HEK293T (cell line): ENCODE measurements around the gene MRPL27.

Experiments
- ARNT ChIP-seq: fragments of 450-650 bp; IDR thresholded peaks from 2 replicates; pipeline ENCODE4 v1.6.1; 2017; ENCODE audit warnings: mild to moderate bottlenecking
- BHLHE40 ChIP-seq: fragments of 450-650 bp; IDR thresholded peaks from 2 replicates; pipeline ENCODE4 v1.6.1; 2016; ENCODE audit warnings: mild to moderate bottlenecking, moderate library complexity, borderline replicate concordance
- FOXK2 ChIP-seq: fragments of 450-650 bp; IDR thresholded peaks from 2 replicates; pipeline ENCODE4 v1.6.1; 2016; ENCODE audit warnings: mild to moderate bottlenecking
- FOXM1 ChIP-seq: fragments of 450-650 bp; IDR thresholded peaks from 2 replicates; pipeline ENCODE4 v1.6.1; 2017; ENCODE audit warnings: mild to moderate bottlenecking, borderline replicate concordance
- L3MBTL2 ChIP-seq: fragments of 450-650 bp; conservative IDR thresholded peaks from 2 replicates; pipeline ENCODE4 v1.6.1; 2016; ENCODE audit warnings: mild to moderate bottlenecking
- NFRKB ChIP-seq: fragments of 450-650 bp; IDR thresholded peaks from 2 replicates; pipeline ENCODE4 v1.6.1; 2016; ENCODE audit warnings: mild to moderate bottlenecking, moderate library complexity
- SP1 ChIP-seq: fragments of 450-650 bp; IDR thresholded peaks from 2 replicates; pipeline ENCODE4 v1.6.1; 2017
- SUZ12 ChIP-seq: fragments of 450-650 bp; IDR thresholded peaks from 2 replicates; pipeline ENCODE4 v1.6.1; 2016; ENCODE audit warnings: mild to moderate bottlenecking

- TF ChIP-seq BHLHE40 (no peak), ARNT (no peak), FOXM1 (no peak), NFRKB (no peak), SUZ12 (no peak), SP1 (no peak), L3MBTL2 (no peak), FOXK2 (no peak)
Measured at GRCh38 chr17:50355701-50356341, 17.2 kb downstream of the MRPL27 start.
